SH-SY5Y (cell line): ENCODE results near the gene TULP4.

ENCODE experiments used
- GATA2 ChIP-seq: IDR thresholded peaks from 2 replicates; pipeline ENCODE4 v1.6.1; 2011; ENCODE audit warnings: mild to moderate bottlenecking, low read depth, low read length
- GATA3 ChIP-seq: IDR thresholded peaks from 2 replicates; pipeline ENCODE4 v1.6.1; 2011; ENCODE audit warnings: low read depth, mild to moderate bottlenecking, low read length, moderate library complexity

- no peak for TF ChIP-seq GATA3
- no peak for TF ChIP-seq GATA2
Measured at GRCh38 chr6:158366363-158366762, 54.1 kb downstream of the TULP4 start.
